Upper lobe of left lung (tissue), 6 donors: ENCODE results near the gene BRICD5. TPM values are rescaled to one million over a fixed set of nuclear protein-coding genes. Genes with fewer than 3 reads are reported as not detected.
A peak's percentile ranks its signal among the peaks of the same experiment; 100 is the strongest.

Experiments used
- ATAC-seq, 2 donors: fragments of 200-7000 bp; cut with Tn5 transposase; one replicate each; pipeline ENCODE4 v1.9.1; 2022; ENCODE audit warnings: mild to moderate bottlenecking in 2 of 2, moderate library complexity in 2 of 2; ENCODE audit not compliant: low FRiP score in 2 of 2
- DNase-seq, 2 donors: peaks; one replicate each; pipeline ENCODE4 v3.0.0-alpha.2; 2019 to 2020
- H3K27ac ChIP-seq, 4 donors: fragments of 200-600 bp; sonication (generic); one replicate each; pipeline ENCODE4 v1.5.1; 2016 to 2019
- H3K27me3 ChIP-seq, 4 donors: fragments of 200-600 bp; sonication (generic); one replicate each; pipeline ENCODE4 v1.5.1; 2017 to 2019
- H3K36me3 ChIP-seq, 4 donors: fragments of 200-600 bp; sonication (generic); one replicate each; pipeline ENCODE4 v1.5.1; 2016 to 2019
- H3K4me1 ChIP-seq, 4 donors: fragments of 200-600 bp; sonication (generic); one replicate each; pipeline ENCODE4 v1.5.1; 2018 to 2019
- H3K4me3 ChIP-seq, 4 donors: fragments of 200-600 bp; sonication (generic); one replicate each; pipeline ENCODE4 v1.5.1; 2017 to 2019; ENCODE audit warnings: mild to moderate bottlenecking in 2 of 4, moderate library complexity in 1 of 4
- H3K9me3 ChIP-seq, 4 donors: fragments of 200-600 bp; sonication (generic); one replicate each; pipeline ENCODE4 v1.5.1; 2018 to 2019
- EP300 ChIP-seq, 4 donors: sonication (generic); formaldehyde crosslinking; IDR thresholded peaks; one replicate each; pipeline ENCODE4 v1.5.1; 2017; ENCODE audit warnings: antibody characterized with exemption in 4 of 4, control low read depth in 2 of 4
- POLR2A ChIP-seq, 4 donors: fragments of 450-650 bp; IDR thresholded peaks; one replicate each; pipeline ENCODE4 v1.5.1; 2016 to 2017; ENCODE audit warnings: antibody characterized with exemption in 4 of 4, mild to moderate bottlenecking in 2 of 4
- POLR2AphosphoS5 ChIP-seq, 2 donors: sonication (generic); formaldehyde crosslinking; IDR thresholded peaks; one replicate each; pipeline ENCODE4 v1.5.1; 2017; ENCODE audit warnings: antibody characterized with exemption in 2 of 2
- WGBS, 2 donors: methylation state at CpG; one replicate each; pipeline ENCODE4 v1.1.5; 2017 to 2018; 5-methylcytosine and 5-hydroxymethylcytosine counted together
- total RNA-seq, 6 donors: library from RNA; depleted of rRNA in 4 of 6; stranded (reverse); fragments of >200 nt in 4 of 6; gene quantifications; one replicate each; pipeline versions ENCODE4 v1.1.0 to v1.2.1, GENCODE V29; 2016 to 2021
- TF ChIP-seq, protein P1 (sequence below), 6 experiments: fragments of 450-650 bp in 4 of 6; fragments of 200-600 bp in 2 of 6; sonication (generic) in 2 of 6; IDR thresholded peaks; one replicate each; pipeline ENCODE4 v1.5.1; 2016 to 2019; ENCODE audit warnings: antibody characterized with exemption in 6 of 6
- donor health status: DM: no; HTN: no; CAD: no; lungs with moderate emphysema.
- donor health status: DM: no; HTN: yes; CAD: no; lungs with severe emphysema.

Gene BRICD5
- total RNA-seq, 6 donors from 2014 or later: 4.0 to 70.2 (median 10.8) TPM

DNA sequence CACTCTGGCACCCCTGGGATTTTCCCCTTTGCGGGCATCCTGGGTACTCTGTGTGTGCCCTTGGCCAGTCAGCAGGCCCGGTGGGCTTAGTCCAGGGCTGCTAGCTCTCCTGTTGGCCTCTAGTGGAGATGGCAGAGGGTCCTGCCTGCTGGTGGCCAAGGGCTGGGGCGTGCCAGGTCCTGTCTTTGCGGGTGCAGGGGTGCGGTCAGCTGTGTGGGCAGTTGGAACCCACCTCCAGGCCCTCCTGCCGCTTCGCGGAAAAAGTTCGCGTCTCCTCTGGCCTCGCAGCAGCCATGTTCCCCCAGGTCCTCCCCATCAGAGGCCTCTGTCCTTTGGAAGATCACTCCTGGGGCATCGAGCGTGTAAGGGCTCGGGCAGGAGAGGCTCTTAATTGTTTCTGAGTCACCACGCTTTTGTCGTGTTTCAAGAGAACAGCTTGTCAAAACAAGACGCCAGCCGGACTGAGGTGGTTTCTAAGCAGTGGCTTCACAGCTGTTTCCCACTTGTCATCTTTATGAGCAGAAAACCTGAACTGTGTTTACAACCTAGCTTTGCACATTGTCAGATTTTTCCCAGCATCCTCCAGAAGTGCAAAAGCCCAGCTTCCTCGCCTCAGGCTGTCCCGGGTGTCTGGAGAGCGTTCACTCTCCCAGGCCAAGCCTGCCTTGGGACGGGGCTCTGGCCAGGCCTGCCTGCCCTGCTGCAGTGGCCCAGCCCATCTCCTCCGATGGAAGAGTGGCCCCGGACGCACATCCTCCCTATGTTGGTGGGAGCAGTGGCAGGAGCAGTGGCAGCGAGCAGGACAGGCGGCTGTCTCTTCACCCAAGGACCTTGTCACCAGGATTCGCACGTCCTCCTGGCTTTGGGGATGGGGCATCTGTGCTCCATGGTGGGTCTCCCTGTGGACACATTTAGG, 20.6 kb upstream of the BRICD5 start:
- DNase-seq (peak in 1 of 2 donors; percentile 70), ATAC-seq (no peak)
- peaks cover under 1 to 11% (median 6%) of the 10 kb centered on the region in 4 donors for H3K4me1 ChIP-seq
- H3K27me3 ChIP-seq: peaks cover 0 to 3% (median 0%) of the 10 kb centered on the region in 4 donors
- H3K36me3 ChIP-seq: peaks cover 41 to 83% (median 77%) of the 10 kb centered on the region in 4 donors
- no peaks in the 10 kb centered on the region for H3K9me3 ChIP-seq
- no peak overlapping the region for H3K27ac ChIP-seq
- TF ChIP-seq POLR2A (IDR thresholded peaks at IDR 0.05): no peak
- TF ChIP-seq, protein P1, sequence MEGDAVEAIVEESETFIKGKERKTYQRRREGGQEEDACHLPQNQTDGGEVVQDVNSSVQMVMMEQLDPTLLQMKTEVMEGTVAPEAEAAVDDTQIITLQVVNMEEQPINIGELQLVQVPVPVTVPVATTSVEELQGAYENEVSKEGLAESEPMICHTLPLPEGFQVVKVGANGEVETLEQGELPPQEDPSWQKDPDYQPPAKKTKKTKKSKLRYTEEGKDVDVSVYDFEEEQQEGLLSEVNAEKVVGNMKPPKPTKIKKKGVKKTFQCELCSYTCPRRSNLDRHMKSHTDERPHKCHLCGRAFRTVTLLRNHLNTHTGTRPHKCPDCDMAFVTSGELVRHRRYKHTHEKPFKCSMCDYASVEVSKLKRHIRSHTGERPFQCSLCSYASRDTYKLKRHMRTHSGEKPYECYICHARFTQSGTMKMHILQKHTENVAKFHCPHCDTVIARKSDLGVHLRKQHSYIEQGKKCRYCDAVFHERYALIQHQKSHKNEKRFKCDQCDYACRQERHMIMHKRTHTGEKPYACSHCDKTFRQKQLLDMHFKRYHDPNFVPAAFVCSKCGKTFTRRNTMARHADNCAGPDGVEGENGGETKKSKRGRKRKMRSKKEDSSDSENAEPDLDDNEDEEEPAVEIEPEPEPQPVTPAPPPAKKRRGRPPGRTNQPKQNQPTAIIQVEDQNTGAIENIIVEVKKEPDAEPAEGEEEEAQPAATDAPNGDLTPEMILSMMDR (IDR thresholded peaks at IDR 0.05): no peak
- TF ChIP-seq POLR2AphosphoS5 (IDR thresholded peaks at IDR 0.05): no peak
- TF ChIP-seq EP300 (IDR thresholded peaks at IDR 0.05): no peak
- 87 to 88% methylated on average over 10 to 29 of the region's 29 CpGs for WGBS, 2 donors
- H3K4me3 ChIP-seq: no peak overlapping the region

DNA sequence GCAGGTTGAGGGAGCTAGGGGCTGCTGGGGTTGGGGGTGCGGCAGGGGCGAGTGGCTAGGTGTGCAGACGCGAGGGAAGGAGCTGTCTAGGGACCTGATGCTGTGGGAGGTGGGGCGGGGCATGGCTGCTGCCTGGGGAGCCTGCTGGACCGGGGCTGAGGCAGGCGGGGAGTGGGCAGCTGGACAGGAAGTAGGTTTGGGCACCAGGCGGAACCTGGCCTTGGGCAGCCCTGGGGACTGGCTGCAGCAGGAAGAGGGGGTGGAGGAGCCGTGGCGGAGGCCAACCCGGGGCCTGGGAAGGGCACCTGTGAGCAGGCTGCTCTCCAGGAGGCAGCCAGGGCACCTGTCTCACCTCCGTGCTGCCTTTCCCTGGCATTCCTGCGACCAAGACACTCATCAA, 19.7 kb upstream of the BRICD5 start:
- peaks cover 0 to 12% (median 9%) of the 10 kb centered on the region in 4 donors for H3K4me1 ChIP-seq
- peaks cover 41 to 82% (median 71%) of the 10 kb centered on the region in 4 donors for H3K36me3 ChIP-seq
- H3K27ac ChIP-seq: no peak overlapping the region
- TF ChIP-seq, protein P1 (IDR thresholded peaks at IDR 0.05): no peak
- TF ChIP-seq EP300 (IDR thresholded peaks at IDR 0.05) (no peak), POLR2A (IDR thresholded peaks at IDR 0.05) (no peak), POLR2AphosphoS5 (IDR thresholded peaks at IDR 0.05) (no peak)
- no peaks in the 10 kb centered on the region for H3K9me3 ChIP-seq
- 79 to 88% methylated on average over 5 to 13 of the region's 13 CpGs for WGBS, 2 donors
- ATAC-seq (no peak), DNase-seq (peak in 1 of 2 donors; percentile 66)
- no peaks in the 10 kb centered on the region for H3K27me3 ChIP-seq
- H3K4me3 ChIP-seq: no peak overlapping the region

DNA sequence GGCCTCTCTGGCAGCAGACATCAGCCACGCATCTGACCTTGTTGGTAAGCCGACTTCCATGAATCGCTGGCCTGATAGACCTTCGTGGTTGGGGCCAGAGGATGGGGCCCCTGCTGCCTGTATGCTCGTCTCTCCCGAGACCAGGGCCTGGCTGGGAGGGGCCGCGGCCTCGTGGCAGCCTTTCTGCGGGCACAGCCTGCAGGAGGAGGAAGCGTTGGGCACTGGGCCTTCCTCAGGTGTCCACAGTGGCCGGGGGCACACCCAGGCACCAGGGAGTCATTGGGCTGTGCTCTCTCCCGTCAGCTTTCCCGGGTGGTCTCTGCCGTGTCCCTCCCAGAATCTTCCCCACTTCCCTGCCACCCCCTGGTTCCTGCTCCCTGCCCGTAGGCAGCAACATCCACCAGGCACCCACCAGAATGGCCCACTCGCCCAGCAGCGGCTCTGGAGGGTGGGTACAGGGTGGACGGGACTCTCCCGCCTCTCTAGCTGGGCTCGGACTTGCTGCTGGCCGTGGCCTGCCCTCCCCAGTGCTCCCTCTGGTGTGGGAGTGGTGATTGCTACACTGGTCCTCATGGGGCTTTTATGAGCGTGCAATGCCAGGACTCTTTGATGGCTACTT, 19.1 kb upstream of the BRICD5 start:
- H3K9me3 ChIP-seq: no peaks in the 10 kb centered on the region
- H3K36me3 ChIP-seq: peaks cover 41 to 76% (median 65%) of the 10 kb centered on the region in 4 donors
- TF ChIP-seq POLR2AphosphoS5 (IDR thresholded peaks at IDR 0.05): no peak
- no peak overlapping the region for H3K27ac ChIP-seq
- DNase-seq: peak in 1 of 2 donors; percentile 72
- H3K27me3 ChIP-seq: no peaks in the 10 kb centered on the region
- peaks cover 5 to 19% (median 14%) of the 10 kb centered on the region in 4 donors for H3K4me1 ChIP-seq
- H3K4me3 ChIP-seq: no peak overlapping the region
- no peak for ATAC-seq
- WGBS, 2 donors: 90 to 94% methylated on average over 4 to 22 of the region's 23 CpGs

DNA sequence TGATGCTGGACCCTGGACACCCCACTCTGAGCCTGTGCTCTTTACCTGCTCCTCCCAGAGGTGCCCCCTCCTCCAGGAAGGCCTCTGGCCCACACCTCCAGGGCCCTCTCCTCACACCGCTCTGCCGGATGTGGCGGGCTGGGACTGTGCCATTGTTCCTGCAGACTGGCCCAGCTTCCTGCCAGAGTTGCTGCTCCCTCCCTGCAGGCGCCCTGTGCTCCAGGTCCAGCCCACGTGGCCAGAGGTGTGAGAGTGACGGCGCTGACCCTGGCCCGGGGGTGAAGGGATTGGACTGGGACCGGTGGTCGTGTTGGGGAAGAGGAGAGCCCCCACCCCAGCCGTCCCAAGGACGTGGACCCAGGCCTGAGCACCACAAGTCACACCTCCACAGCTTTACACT, 18.4 kb upstream of the BRICD5 start:
- H3K4me3 ChIP-seq: no peak overlapping the region
- no peak for TF ChIP-seq POLR2A (IDR thresholded peaks at IDR 0.05)
- no peak for TF ChIP-seq POLR2AphosphoS5 (IDR thresholded peaks at IDR 0.05)
- no peak for TF ChIP-seq EP300 (IDR thresholded peaks at IDR 0.05)
- TF ChIP-seq, protein P1 (IDR thresholded peaks at IDR 0.05): no peak
- H3K27ac ChIP-seq: no peak overlapping the region
- no peaks in the 10 kb centered on the region for H3K9me3 ChIP-seq
- peaks cover 38 to 70% (median 58%) of the 10 kb centered on the region in 4 donors for H3K36me3 ChIP-seq
- ATAC-seq (no peak), DNase-seq (peak in 1 of 2 donors; percentile 73)
- peaks cover 12 to 25% (median 20%) of the 10 kb centered on the region in 4 donors for H3K4me1 ChIP-seq
- H3K27me3 ChIP-seq: no peaks in the 10 kb centered on the region
- 73 to 77% methylated on average over 2 to 12 of the region's 12 CpGs for WGBS, 2 donors

DNA sequence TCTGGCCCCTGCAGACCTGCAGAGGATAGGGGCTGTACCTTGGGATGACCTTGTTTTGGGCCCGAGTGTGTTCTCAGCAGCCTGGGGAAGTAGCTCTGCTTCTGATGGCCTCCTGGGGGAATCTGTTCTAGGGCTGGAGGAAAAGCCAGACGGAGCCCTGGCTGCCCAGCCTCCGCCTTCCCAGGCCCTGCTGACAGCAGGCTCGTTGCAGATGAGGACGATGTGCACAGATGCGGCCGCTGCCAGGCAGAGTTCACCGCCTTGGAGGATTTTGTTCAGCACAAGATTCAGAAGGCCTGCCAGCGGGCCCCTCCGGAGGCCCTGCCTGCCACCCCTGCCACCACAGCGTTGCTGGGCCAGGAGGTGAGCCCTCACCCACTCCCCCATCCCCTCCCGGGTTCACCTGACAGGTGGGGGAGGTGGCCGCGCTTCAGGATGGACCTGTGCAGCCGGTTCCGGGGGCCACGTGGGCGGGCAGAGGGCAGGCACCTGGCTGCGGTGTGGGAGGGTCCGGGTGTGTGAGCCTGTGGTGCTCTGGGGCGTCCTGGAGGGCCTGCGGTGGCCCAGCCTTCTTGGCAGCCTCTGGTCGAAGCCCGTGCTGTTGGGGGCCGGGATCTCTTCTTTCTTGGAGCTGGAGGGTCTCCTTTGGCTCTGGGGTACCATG, 17.6 kb upstream of the BRICD5 start:
- TF ChIP-seq, protein P1 (IDR thresholded peaks at IDR 0.05): no peak
- TF ChIP-seq POLR2AphosphoS5 (IDR thresholded peaks at IDR 0.05) (no peak), EP300 (IDR thresholded peaks at IDR 0.05) (no peak), POLR2A (IDR thresholded peaks at IDR 0.05) (no peak)
- DNase-seq (peak in 1 of 2 donors; percentile 79), ATAC-seq (no peak)
- Histone ChIP-seq H3K9me3 (no peaks in the 10 kb centered on the region), H3K36me3 (peaks cover 31 to 62% (median 50%) of the 10 kb centered on the region in 4 donors), H3K4me1 (peaks cover 14 to 31% (median 21%) of the 10 kb centered on the region in 4 donors), H3K4me3 (no peak overlapping the region), H3K27ac (no peak overlapping the region), H3K27me3 (no peaks in the 10 kb centered on the region)
- WGBS, 2 donors: 93% methylated on average over 22 of the region's 25 CpGs; no CpG with 5 or more reads in 1 of the 2 donors
